H7 (cell line): Measurements from ENCODE around the gene SPRED3. TPM values are rescaled to one million over a fixed set of nuclear protein-coding genes. Genes with fewer than 3 reads are reported as not detected.
"Not testable (repeated sequence)": the region's sequence is repeated elsewhere in the genome, so short reads cannot be mapped to it uniquely, and the experiment has no call there.

ENCODE experiments used
- DNase-seq: peaks from one replicate; pipeline ENCODE4 v3.0.0; 2012
- H3K27me3 ChIP-seq: 2 replicates; pipeline ENCODE4 v1.6.0; 2011; ENCODE audit warnings: mild to moderate bottlenecking, low read length; ENCODE audit not compliant: control insufficient read depth, insufficient read depth
- H3K36me3 ChIP-seq: replicated peaks from 2 replicates; pipeline ENCODE4 v1.5.1; 2011; ENCODE audit warnings: low read length; ENCODE audit not compliant: control insufficient read depth, insufficient read depth
- H3K4me3 ChIP-seq: 2 replicates; pipeline ENCODE4 v1.5.1; 2011; ENCODE audit warnings: low read depth, mild to moderate bottlenecking, control low read depth, low read length, moderate library complexity; ENCODE audit not compliant: insufficient read depth
- total RNA-seq: library from RNA; depleted of rRNA; stranded (reverse); fragments of >200 nt; shearing (Covaris generic); gene quantifications from 2 replicates; pipeline ENCODE4 v1.2.3, GENCODE V29; 2014

Gene SPRED3
- total RNA-seq, 1 experiment from 2014 or later, result 1.6 TPM

DNA sequence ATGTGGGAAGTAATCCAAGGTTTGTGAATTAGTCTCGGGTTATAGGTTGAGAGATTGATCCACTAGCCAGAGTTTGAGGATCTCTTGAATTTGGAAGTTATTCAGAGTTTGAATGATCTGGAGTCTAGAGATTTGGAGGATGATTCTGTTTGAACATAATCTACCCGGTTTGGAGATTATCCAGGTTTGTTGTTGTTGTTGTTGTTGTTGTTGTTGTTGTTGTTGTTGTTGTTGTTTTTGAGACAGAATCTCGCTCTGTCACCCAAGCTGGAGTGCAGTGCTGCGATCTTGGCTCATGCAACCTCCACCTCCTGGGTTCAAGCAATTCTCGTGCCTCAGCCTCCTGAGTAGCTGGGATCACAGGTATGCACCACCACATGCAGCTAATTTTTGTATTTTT lies 23.4 kb downstream of the SPRED3 start:
- not testable (repeated sequence) for DNase-seq, H3K27me3 ChIP-seq, H3K36me3 ChIP-seq, H3K4me3 ChIP-seq

DNA sequence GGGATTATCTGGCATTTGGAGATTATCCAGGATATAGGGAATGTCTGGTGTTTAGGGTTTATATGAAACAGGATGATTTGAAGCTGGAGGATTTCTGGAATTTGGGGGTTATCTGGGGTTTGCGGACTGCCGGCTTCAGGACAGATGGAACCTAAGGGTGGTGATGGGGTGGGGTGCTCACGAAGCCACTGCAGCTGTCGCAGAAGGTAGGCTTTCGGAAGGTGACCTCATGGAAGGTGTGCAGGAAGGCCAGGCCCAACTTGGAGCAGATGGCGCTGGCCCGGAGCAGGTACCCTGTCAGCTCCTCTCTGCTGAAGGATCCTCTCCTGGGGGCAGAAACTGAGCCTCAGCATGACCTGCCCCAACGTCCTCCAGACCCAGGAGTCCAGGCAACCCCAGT lies 24.0 kb downstream of the SPRED3 start:
- H3K4me3 ChIP-seq, result no peak overlapping the region
- H3K36me3 ChIP-seq, result no peaks in the 10 kb centered on the region
- no peaks in the 10 kb centered on the region; the same call in 1 of the 2 replicates for H3K27me3 ChIP-seq
- DNase-seq, result no peak

DNA sequence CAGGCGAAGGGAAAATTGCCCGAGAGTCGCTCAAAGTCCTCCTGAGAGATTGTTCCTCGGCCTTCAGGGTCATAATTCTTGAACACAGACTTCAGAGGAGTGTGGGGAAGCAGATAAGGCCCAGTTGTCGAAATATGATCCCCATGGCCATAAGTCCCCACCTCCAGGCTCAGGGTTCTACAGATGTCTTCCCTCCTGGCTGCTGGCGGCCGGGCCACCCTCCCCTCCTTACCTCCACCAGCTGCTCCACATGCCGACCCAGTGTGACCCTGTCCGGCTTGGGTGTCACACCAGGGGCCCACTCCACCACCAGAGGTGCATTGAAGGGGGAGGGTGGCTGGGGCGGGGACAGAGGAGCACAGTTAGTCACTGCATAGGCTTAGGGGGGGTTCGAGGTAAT lies 24.5 kb downstream of the SPRED3 start:
- no peak for DNase-seq
- H3K4me3 ChIP-seq, result no peak overlapping the region

DNA sequence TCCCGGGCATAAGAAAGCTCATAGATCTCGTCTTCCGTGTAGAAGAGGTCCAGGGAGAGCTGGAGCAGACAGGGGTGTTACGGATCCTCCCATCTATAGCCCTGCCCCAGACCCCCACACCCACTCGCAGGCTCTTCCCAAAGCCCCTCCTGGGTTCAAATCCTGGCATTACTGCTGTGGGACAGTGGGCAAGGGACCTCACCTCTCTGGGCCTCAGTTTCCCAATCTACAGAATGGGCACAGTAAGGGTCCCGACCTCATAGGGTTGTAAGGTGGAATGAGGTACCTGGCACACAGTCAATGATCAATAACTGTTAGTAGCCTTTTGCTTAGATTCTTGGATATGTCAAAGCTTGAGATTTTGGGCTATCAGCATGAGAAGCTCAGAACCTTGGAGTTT lies 24.9 kb downstream of the SPRED3 start:
- Histone ChIP-seq H3K36me3 (no peaks in the 10 kb centered on the region), H3K4me3 (no peak overlapping the region), H3K27me3 (peaks cover 2% of the 10 kb centered on the region; the same call in 1 of the 2 replicates)
- DNase-seq, result no peak

More for the DNA sequence above, 24.5 kb downstream of the SPRED3 start:
- Histone ChIP-seq H3K36me3 (no peaks in the 10 kb centered on the region), H3K27me3 (no peaks in the 10 kb centered on the region; the same call in 1 of the 2 replicates)

DNA sequence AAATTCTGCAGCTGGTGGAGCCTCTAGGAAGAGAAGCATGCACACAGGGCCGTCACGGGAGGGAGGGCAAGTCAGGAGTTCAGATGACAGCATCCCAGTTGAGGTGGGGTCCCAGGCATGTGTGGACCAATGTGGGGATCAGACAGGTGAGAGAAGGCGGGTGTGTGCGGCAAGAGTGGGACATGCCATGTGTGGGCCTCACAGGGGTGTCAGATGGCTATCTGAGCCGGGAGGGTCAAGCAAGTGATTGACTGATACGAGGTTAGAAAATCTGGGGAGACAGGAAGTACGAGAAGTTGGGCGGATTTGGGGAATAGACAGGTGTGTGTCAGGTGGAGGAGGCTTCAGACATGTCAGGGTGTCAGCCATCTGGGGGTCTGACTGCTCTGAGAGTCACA lies 28.6 kb downstream of the SPRED3 start:
- Histone ChIP-seq H3K4me3 (peak overlapping the region; percentile 54; the same call in 1 of the 2 replicates), H3K27me3 (peaks cover 7% of the 10 kb centered on the region; the same call in 1 of the 2 replicates), H3K36me3 (no peaks in the 10 kb centered on the region)
- peak; percentile 26 for DNase-seq

DNA sequence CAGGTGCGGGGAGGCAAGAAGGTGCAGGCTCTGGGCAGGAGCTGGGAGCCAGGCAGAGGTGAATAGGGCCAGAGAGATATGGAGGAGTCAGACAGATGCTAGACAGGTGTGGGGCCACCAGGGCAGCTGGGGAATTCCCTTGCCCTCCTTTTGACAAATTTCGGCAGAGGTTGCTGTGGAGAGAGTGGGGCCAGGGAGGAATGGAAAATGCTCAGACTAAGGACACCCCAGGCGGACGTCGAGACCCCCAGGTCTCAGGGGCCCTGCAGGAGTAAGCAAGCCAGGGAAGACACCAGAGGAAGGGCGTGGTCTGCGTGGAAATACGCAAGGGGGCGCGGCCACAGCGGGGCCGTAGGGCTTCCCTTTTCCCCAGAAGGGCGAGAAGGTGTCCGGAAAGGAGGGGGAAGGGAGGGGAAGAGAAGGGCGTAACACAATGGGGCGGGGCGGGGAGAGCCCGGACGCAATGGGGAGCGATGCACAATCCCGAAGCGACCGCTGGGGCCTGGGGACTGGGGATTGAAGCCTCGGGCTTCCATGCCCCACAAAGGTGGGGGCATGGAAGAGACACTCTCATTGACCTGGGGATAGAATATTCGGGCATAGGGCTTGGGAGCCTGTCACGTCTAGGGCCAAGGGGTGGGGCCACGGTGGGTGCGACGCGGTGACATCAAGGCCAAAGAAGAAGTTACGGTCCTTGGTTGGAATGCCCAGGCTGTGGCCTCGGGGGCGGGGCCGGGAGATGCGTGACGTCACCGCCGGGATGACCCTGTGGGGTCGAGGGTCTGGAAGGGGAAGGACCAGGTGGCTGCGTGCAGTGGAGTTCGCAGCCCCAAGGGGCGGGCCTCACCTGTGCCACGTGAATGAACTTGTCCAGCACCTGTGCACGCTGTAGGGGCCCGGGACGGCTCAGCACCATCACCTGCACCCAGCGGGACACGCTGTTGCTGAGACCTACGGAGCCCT lies 29.3 kb downstream of the SPRED3 start:
- Histone ChIP-seq H3K4me3 (peak overlapping the region; percentile 54), H3K27me3 (peaks cover 7% of the 10 kb centered on the region; the same call in 1 of the 2 replicates), H3K36me3 (no peaks in the 10 kb centered on the region)
- DNase-seq, result peak; percentile 96

DNA sequence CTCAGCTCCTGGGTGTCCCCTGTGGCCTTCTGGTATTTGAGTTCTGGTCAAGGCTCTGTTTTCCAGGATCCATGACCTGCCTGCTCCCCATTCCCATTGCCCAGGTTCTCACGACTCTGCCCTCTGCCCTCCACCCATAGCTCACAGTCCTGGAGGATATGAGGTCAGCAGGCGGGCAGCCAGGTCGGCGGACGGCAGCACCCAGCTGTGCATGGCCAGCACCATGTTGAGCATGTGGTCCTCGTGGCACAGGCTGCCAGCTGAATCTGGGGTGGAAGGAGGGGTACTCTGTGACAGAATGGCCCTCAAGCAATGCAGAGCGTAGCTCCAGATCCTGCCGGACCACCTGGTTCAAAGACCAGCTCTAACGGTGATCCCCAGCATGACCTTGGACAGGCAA lies 32.4 kb downstream of the SPRED3 start:
- Histone ChIP-seq H3K36me3 (no peaks in the 10 kb centered on the region), H3K4me3 (no peak overlapping the region), H3K27me3 (peaks cover 7% of the 10 kb centered on the region; the same call in 1 of the 2 replicates)
- peak; percentile 32 for DNase-seq

DNA sequence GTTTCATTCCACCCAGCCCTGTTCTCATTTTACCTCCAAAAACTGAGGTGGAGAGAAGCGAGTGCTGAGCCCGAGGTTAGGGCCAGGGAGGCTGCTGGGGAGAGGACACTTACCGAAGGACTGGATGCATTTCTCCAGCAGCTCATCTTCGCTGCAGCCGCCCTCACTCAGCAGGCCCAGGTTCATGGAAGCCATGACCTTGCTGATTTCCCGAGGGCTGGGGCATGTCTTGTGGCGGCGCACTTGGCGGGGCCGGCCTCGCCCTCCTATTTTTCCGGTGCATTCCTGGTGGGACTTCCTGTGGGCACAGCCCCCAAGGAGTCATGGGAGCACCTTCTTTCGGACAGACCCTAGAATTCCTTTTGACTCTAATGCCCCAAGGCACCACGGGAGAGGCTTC lies 33.4 kb downstream of the SPRED3 start:
- peaks cover 7% of the 10 kb centered on the region; the same call in 1 of the 2 replicates for H3K27me3 ChIP-seq
- H3K36me3 ChIP-seq, result no peaks in the 10 kb centered on the region
- DNase-seq, result peak; percentile 55
- H3K4me3 ChIP-seq, result no peak overlapping the region

DNA sequence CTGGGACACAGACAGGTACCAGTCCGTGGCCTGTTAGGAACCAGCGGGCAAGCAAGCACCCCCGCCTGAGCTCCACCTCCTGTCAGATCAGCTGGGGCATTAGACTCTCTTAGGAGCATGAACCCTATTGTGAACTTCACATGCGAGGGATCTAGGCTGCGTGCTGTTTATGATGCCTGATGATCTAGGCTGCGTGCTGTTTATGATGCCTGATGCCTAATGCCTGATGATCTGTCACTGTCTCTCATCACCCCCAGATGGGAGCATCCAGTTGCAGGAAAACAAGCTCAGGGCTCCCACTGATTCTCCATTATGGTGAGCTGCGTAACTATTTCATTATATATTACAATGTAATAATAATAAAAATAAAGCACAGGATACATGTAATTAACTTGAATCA lies 33.9 kb downstream of the SPRED3 start:
- H3K36me3 ChIP-seq, result no peaks in the 10 kb centered on the region
- DNase-seq, result no peak
- H3K27me3 ChIP-seq, result peaks cover 7% of the 10 kb centered on the region; the same call in 1 of the 2 replicates
- no peak overlapping the region for H3K4me3 ChIP-seq

DNA sequence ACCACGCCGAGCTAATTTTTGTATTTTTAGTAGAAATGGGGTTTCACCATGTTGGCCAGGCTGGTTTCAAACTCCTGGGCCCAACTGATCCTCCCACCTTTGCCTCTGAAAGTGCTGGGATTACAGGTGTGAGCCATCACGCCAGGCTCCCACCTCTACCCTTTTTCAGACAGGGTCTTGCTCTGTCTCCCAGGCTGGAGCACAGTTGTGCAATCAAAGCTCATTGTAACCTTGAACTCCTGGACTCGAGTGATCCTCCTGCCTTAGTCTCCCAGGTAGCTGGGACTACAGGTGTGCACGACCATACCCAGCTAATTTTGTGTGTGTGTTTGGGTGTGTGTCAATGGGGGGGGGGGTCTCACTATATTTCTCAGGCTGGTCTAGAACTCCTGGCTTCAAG lies 35.8 kb downstream of the SPRED3 start:
- no peak for DNase-seq
- no peak overlapping the region for H3K4me3 ChIP-seq
- no peaks in the 10 kb centered on the region; the same call in 1 of the 2 replicates for H3K27me3 ChIP-seq
- H3K36me3 ChIP-seq, result no peaks in the 10 kb centered on the region

DNA sequence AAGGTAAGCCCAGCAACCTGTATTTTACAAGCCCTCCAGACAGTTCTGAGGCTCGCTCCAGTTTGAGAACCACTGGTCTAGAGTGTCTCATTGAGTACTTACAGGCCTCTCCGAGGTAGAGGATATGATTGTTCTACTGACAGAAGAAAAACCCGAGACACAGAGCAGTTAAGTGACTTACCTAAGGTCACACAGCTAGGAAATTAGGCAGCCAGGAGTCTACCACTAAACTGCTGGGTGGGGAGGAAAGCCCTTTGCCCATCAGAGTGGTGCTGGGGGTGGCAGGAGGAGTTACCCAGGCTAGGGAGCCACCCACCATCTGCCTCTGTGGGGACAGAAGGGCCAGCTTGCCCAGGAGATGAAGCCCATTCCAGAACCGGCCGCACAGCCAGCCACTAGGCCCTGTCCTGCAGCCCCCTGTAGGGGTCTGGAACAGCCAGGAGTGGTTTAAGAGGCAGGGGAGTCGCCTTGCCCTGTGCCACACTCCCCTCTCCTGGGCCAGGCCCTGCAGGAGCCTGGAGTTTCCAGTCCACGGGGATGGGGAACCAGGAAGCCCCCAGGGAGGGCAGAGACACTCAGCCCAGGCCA lies 36.8 kb downstream of the SPRED3 start:
- H3K4me3 ChIP-seq, result peak overlapping the region; percentile 11; the same call in 1 of the 2 replicates
- no peaks in the 10 kb centered on the region for H3K27me3 ChIP-seq
- DNase-seq, result peak; percentile 65
- no peaks in the 10 kb centered on the region for H3K36me3 ChIP-seq

DNA sequence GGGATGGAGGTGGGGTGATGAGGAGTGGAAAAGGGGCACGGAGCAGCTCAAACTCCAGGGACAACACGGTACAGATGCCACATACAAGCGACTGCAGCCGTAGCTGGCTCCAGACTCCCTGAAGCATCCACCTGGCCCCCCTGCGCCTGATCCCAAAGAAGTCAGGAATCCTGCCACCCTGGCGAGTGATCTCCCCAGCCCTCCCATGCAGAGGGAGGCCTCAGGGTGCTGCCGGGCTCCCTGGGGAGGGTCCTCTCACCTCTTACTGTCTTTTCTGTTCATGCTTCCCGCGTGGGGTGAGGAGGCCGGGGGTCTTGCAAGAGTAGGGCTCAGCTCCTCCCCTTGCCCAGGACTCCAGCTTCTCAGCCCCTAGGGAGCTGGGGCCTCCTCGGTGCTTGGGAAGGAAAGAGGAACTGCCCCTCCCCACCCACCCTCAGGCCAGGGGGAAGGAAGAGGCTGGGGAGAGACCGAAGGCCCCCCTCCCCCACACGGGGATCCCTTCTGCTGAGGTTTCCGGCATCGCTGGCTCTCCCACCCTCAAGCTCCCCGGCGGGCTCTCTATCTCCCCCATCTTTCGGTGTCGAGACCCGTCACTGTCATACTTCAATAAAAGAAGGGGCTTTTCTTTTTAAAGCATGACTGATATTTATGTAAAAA lies 37.4 kb downstream of the SPRED3 start, which contains the start of gene RASGRP4:
Gene RASGRP4 (minus strand): TSS at position 410 of the 657 bp plus-strand sequence. CDS start 128 bp downstream, at position 282.
- Histone ChIP-seq H3K4me3 (peak within 1 kb of the TSS; percentile 11; the same call in 1 of the 2 replicates), H3K27me3 (no peaks in the 10 kb centered on the region), H3K36me3 (no peaks in the 10 kb centered on the region)
- peak; percentile 85 for DNase-seq

DNA sequence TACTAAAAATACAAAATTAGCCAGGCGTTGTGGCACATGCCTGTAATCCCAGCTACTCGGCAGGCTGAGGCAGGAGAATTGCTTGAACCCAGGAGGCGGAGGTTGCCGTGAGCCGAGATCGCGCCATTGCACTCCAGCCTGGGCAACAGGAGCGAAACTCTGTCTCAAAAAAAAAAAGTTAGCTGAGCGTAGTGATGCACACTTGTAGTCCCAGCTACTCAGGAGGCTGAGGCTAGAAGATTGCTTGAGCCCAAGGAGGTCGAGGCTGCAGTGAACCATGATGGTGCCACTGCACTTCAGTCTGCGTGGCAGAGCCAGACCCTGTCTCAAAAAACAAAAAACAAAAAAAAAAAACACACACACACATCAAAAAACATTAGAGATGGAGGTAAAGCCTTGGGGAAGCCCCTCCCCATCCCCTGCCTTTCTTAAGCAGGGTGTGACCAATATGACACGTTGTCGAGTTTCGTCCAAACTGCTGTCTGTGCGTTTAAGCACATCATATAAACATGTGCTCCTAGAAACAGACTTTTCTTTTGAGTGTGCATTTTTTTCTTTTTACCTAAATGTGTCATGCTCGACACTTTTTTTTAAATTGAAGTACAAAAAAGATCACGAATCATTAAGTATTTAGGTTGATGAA lies 38.7 kb downstream of the SPRED3 start:
- H3K4me3 ChIP-seq, H3K27me3 ChIP-seq: not testable (repeated sequence)

More for the DNA sequence above, 38.7 kb downstream of the SPRED3 start:
- not testable (repeated sequence) for H3K36me3 ChIP-seq, DNase-seq
